ENCODE results near the gene PLAAT1.

The PLAAT1 gene

DNA sequence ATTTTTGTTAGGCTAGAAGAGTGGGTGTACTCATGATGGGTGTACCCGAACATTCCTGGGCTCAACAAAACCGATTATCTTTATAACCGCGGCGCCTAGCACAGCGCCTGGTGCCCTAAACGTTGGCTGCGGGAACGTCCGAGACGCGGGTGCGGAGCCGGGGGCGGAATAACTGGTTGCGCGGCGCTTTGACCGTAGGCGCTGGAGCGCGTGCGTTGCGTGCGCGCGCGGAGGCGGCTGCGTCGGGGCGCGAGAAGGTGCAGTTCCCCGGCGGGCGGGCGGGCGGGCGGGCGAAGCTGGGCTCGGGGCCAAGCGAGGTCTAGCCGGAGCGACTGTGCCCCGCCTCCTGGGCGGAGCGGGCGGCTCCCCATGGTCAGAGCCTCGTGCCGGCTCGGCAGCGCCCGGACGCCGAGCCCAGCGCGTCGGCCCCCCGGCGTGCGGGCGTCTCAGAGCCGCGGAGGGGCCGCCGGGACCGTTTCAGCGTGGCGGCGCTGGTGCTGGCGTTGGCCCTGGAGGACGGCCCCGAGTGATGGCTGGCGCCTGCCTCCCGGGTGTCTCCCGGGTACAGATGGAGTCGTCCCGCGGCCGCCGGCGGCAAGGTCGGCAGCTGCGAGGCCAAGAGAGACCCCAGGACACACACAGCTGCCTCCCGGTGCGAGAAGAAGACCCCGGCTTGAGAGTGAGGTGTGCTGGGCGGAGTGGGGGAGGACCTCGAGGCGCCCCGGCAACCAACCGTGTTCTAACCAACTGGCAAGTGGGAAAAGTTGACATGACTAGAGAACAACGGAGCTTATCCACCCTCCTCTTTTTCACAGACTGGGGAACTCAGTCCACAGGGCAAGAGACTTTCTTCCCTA is at the start of gene PLAAT1:
Gene PLAAT1 (plus strand): TSS at position 373 of the 857 bp plus-strand sequence. CDS start 14,429 bp downstream, outside the sequence.
- H3K9me2 ChIP-seq (ENCODE audit: low read depth, low read length) = no peaks in the 10 kb centered on the region
- no peaks in the 10 kb centered on the region for H3K79me2 ChIP-seq (ENCODE audit: insufficient read depth, low read length)
- no peak within 1 kb of the TSS for H3K9ac ChIP-seq (ENCODE audit: low read length)
- H3K4me3 ChIP-seq (ENCODE audit: low read depth, low read length, poor library complexity, severe bottlenecking) = no peak within 1 kb of the TSS
- H4K20me1 ChIP-seq (ENCODE audit: insufficient read depth, low read length) = no peaks in the 10 kb centered on the region
- no peak within 1 kb of the TSS for H3K4me2 ChIP-seq (ENCODE audit: low read length)
- no peak within 1 kb of the TSS for H2AFZ ChIP-seq (ENCODE audit: low read length)
- no peaks in the 10 kb centered on the region for H3K9me3 ChIP-seq (ENCODE audit: low read length)
- no peaks in the 10 kb centered on the region for H3K27me3 ChIP-seq (ENCODE audit: insufficient read depth, low read length)
- H3K4me1 ChIP-seq (ENCODE audit: insufficient read depth, low read length, severe bottlenecking) = no peaks in the 10 kb centered on the region
- no peak within 1 kb of the TSS for H3K27ac ChIP-seq (ENCODE audit: low read depth, low read length, poor library complexity, severe bottlenecking)
- TF ChIP-seq, protein P1, sequence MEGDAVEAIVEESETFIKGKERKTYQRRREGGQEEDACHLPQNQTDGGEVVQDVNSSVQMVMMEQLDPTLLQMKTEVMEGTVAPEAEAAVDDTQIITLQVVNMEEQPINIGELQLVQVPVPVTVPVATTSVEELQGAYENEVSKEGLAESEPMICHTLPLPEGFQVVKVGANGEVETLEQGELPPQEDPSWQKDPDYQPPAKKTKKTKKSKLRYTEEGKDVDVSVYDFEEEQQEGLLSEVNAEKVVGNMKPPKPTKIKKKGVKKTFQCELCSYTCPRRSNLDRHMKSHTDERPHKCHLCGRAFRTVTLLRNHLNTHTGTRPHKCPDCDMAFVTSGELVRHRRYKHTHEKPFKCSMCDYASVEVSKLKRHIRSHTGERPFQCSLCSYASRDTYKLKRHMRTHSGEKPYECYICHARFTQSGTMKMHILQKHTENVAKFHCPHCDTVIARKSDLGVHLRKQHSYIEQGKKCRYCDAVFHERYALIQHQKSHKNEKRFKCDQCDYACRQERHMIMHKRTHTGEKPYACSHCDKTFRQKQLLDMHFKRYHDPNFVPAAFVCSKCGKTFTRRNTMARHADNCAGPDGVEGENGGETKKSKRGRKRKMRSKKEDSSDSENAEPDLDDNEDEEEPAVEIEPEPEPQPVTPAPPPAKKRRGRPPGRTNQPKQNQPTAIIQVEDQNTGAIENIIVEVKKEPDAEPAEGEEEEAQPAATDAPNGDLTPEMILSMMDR (IDR thresholded peaks at IDR 0.05; ENCODE audit: low read length) = no peak
- no peak for TF ChIP-seq EZH2 (IDR thresholded peaks at IDR 0.05; ENCODE audit: borderline replicate concordance, low read length)
- no peaks in the 10 kb centered on the region for H3F3A ChIP-seq (ENCODE audit: insufficient read depth, low read length)
- H3K36me3 ChIP-seq (ENCODE audit: insufficient read depth, low read length) = no peaks in the 10 kb centered on the region

DNA sequence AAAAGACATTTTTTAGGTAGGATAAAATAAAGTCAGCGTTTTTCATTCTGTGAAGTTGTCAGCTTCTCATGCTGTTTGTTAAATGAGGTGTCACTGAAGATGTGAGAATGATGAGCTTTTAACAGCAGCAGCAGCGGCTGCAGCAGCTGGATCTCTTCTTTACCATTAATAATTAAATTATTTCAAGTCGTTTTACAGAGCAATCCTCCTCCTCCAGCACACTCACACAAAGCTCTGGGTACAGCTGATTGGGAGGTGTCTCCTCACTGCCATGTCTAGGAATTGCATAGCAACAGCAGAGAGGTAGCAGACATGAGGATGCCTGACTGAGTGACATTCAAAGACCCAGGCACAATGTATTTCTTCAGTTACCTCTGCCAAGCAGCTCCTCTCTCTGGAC is 46.7 kb upstream of the PLAAT1 start:
- H3K36me3 ChIP-seq (ENCODE audit: insufficient read depth, low read length) = no peaks in the 10 kb centered on the region
- no peak overlapping the region for H3K4me2 ChIP-seq (ENCODE audit: low read length)
- no peak for TF ChIP-seq EZH2 (IDR thresholded peaks at IDR 0.05; ENCODE audit: borderline replicate concordance, low read length)
- TF ChIP-seq, protein P1 (IDR thresholded peaks at IDR 0.05; ENCODE audit: low read length) = no peak
- no peaks in the 10 kb centered on the region for H3K27me3 ChIP-seq (ENCODE audit: insufficient read depth, low read length)
- H3K4me1 ChIP-seq (ENCODE audit: insufficient read depth, low read length, severe bottlenecking) = no peaks in the 10 kb centered on the region
- no peaks in the 10 kb centered on the region for H3K79me2 ChIP-seq (ENCODE audit: insufficient read depth, low read length)
- H3K4me3 ChIP-seq (ENCODE audit: low read depth, low read length, poor library complexity, severe bottlenecking) = no peak overlapping the region
- H2AFZ ChIP-seq (ENCODE audit: low read length) = no peak overlapping the region
- H3K9me2 ChIP-seq (ENCODE audit: low read depth, low read length) = no peaks in the 10 kb centered on the region
- no peak overlapping the region for H3K27ac ChIP-seq (ENCODE audit: low read depth, low read length, poor library complexity, severe bottlenecking)
- no peaks in the 10 kb centered on the region for H3F3A ChIP-seq (ENCODE audit: insufficient read depth, low read length)
- H4K20me1 ChIP-seq (ENCODE audit: insufficient read depth, low read length) = no peaks in the 10 kb centered on the region
- no peak overlapping the region for H3K9ac ChIP-seq (ENCODE audit: low read length)
- H3K9me3 ChIP-seq (ENCODE audit: low read length) = no peaks in the 10 kb centered on the region

DNA sequence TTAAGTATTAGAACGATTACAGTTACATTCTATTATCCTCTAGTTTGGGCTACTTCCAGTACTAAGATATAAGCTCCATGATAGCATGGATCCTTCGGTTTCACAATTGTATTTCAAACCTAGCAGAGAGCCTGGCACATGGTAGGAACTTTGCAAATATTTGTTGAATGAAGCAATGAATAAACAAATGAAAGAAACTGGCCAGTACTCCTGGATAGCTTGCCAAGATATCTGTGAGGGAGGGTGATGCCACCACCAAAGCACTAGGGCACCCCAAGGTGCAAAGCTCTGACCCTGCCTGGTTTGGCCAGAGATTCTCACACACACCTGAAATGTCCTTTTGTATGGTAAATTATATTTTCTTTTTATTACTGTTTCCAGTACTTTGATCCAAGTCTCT is 44.3 kb upstream of the PLAAT1 start:
- Histone ChIP-seq H3K4me1 (ENCODE audit: insufficient read depth, low read length, severe bottlenecking) (no peaks in the 10 kb centered on the region), H4K20me1 (ENCODE audit: insufficient read depth, low read length) (no peaks in the 10 kb centered on the region; the same call in 1 of the 2 replicates), H3K9me3 (ENCODE audit: low read length) (no peaks in the 10 kb centered on the region), H3F3A (ENCODE audit: insufficient read depth, low read length) (no peaks in the 10 kb centered on the region), H3K79me2 (ENCODE audit: insufficient read depth, low read length) (no peaks in the 10 kb centered on the region), H3K4me2 (ENCODE audit: low read length) (no peak overlapping the region), H3K4me3 (ENCODE audit: low read depth, low read length, poor library complexity, severe bottlenecking) (no peak overlapping the region), H3K9me2 (ENCODE audit: low read depth, low read length) (no peaks in the 10 kb centered on the region), H3K27me3 (ENCODE audit: insufficient read depth, low read length) (no peaks in the 10 kb centered on the region), H3K9ac (ENCODE audit: low read length) (no peak overlapping the region), H3K27ac (ENCODE audit: low read depth, low read length, poor library complexity, severe bottlenecking) (no peak overlapping the region), H3K36me3 (ENCODE audit: insufficient read depth, low read length) (no peaks in the 10 kb centered on the region), H2AFZ (ENCODE audit: low read length) (no peak overlapping the region)
- TF ChIP-seq EZH2 (IDR thresholded peaks at IDR 0.05; ENCODE audit: borderline replicate concordance, low read length) = no peak
- TF ChIP-seq, protein P1 (IDR thresholded peaks at IDR 0.05; ENCODE audit: low read length) = no peak
